H9 (cell line): ENCODE data around the gene SKIL. TPM values are rescaled to one million over a fixed set of nuclear protein-coding genes. Genes with fewer than 3 reads are reported as not detected.

ENCODE experiments used
- DNase-seq: peaks from one replicate; pipeline ENCODE4 v3.0.0-alpha.2; 2017
- H2AFZ ChIP-seq: one replicate; pipeline ENCODE4 v1.6.1; 2013; ENCODE audit warnings: mild to moderate bottlenecking, low read length, control low read depth, moderate library complexity
- H2AK5ac ChIP-seq: 2 replicates; pipeline ENCODE4 v1.6.1; 2013; ENCODE audit warnings: low read length, control low read depth, mixed read lengths; ENCODE audit not compliant: insufficient read length
- H2BK120ac ChIP-seq: one replicate; pipeline ENCODE4 v1.6.1; 2013; ENCODE audit warnings: low read depth, mild to moderate bottlenecking, low read length, control low read depth, inconsistent platforms; ENCODE audit not compliant: poor library complexity, severe bottlenecking
- H2BK12ac ChIP-seq: 2 replicates; pipeline ENCODE4 v1.6.1; 2013; ENCODE audit warnings: low read length, control low read depth, mixed read lengths, low read depth; ENCODE audit not compliant: insufficient read length
- H2BK15ac ChIP-seq: 2 replicates; pipeline ENCODE4 v1.6.1; 2013; ENCODE audit warnings: low read depth, low read length, control low read depth
- H2BK20ac ChIP-seq: one replicate; pipeline ENCODE4 v1.6.1; 2013; ENCODE audit warnings: low read depth, mild to moderate bottlenecking, low read length, control low read depth, inconsistent platforms; ENCODE audit not compliant: poor library complexity, severe bottlenecking
- H2BK5ac ChIP-seq: 2 replicates; pipeline ENCODE4 v1.6.1; 2013; ENCODE audit warnings: low read length, control low read depth, mixed read lengths; ENCODE audit not compliant: insufficient read length
- H3K14ac ChIP-seq: 2 replicates; pipeline ENCODE4 v1.6.1; 2013; ENCODE audit warnings: low read length, control low read depth; ENCODE audit not compliant: insufficient read depth
- H3K18ac ChIP-seq: 2 replicates; pipeline ENCODE4 v1.6.1; 2013; ENCODE audit warnings: low read depth, mild to moderate bottlenecking, mixed read lengths, low read length, control low read depth; ENCODE audit not compliant: insufficient read length
- H3K23ac ChIP-seq: 2 replicates; pipeline ENCODE4 v1.6.1; 2013; ENCODE audit warnings: low read length, control low read depth, mixed read lengths, low read depth; ENCODE audit not compliant: insufficient read length
- H3K23me2 ChIP-seq: 2 replicates; pipeline ENCODE4 v1.6.1; 2013; ENCODE audit warnings: low read depth, mild to moderate bottlenecking, mixed read lengths, low read length, control low read depth; ENCODE audit not compliant: insufficient read length, poor library complexity, severe bottlenecking
- H3K27ac ChIP-seq: 2 replicates; pipeline ENCODE4 v1.5.1; 2013; ENCODE audit warnings: low read length, control low read depth, mixed read lengths, low read depth; ENCODE audit not compliant: insufficient read length
- H3K27me3 ChIP-seq: 2 replicates; pipeline ENCODE4 v1.6.1; 2013; ENCODE audit warnings: low read length, control low read depth, inconsistent platforms; ENCODE audit not compliant: insufficient read depth
- H3K4ac ChIP-seq: 2 replicates; pipeline ENCODE4 v1.6.1; 2013; ENCODE audit warnings: low read depth, mild to moderate bottlenecking, control low read depth, inconsistent platforms, low read length, moderate library complexity
- H3K4me1 ChIP-seq: 2 replicates; pipeline ENCODE4 v1.6.1; 2013; ENCODE audit warnings: low read length, control low read depth, inconsistent platforms; ENCODE audit not compliant: insufficient read depth
- H3K4me2 ChIP-seq: 2 replicates; pipeline ENCODE4 v1.6.1; 2013; ENCODE audit warnings: low read length, control low read depth, mixed read lengths; ENCODE audit not compliant: insufficient read length, insufficient read depth
- H3K56ac ChIP-seq: 2 replicates; pipeline ENCODE4 v1.6.1; 2013; ENCODE audit warnings: low read depth, mild to moderate bottlenecking, mixed read lengths, low read length, control low read depth; ENCODE audit not compliant: insufficient read length
- H3K79me1 ChIP-seq: 2 replicates; pipeline ENCODE4 v1.6.1; 2013; ENCODE audit warnings: low read depth, mild to moderate bottlenecking, moderate library complexity, low read length, control low read depth, inconsistent platforms; ENCODE audit not compliant: insufficient read depth, poor library complexity, severe bottlenecking
- H3K79me2 ChIP-seq: 2 replicates; pipeline ENCODE4 v1.6.1; 2013; ENCODE audit warnings: low read length, control low read depth, inconsistent platforms; ENCODE audit not compliant: insufficient read depth
- H3K9ac ChIP-seq: 2 replicates; pipeline ENCODE4 v1.6.1; 2013; ENCODE audit warnings: low read length, control low read depth, mixed read lengths; ENCODE audit not compliant: insufficient read length; ENCODE audit errors: extremely low read depth
- H3K9me3 ChIP-seq: one replicate; pipeline ENCODE4 v1.6.1; 2013; ENCODE audit warnings: low read depth, low read length, inconsistent platforms; ENCODE audit not compliant: control insufficient read depth
- H3T11ph ChIP-seq: one replicate; pipeline ENCODE4 v1.6.1; 2013; ENCODE audit warnings: mild to moderate bottlenecking, low read length, control low read depth, inconsistent platforms
- H4K20me1 ChIP-seq: one replicate; pipeline ENCODE4 v1.6.1; 2013; ENCODE audit not compliant: control insufficient read depth, insufficient read length, insufficient read depth
- H4K5ac ChIP-seq: 2 replicates; pipeline ENCODE4 v1.6.1; 2013; ENCODE audit warnings: low read depth, mild to moderate bottlenecking, mixed read lengths, low read length, control low read depth; ENCODE audit not compliant: insufficient read length
- H4K8ac ChIP-seq: replicated peaks from 2 replicates; pipeline ENCODE4 v1.6.1; 2013; ENCODE audit warnings: low read length, control low read depth, mixed read lengths, low read depth; ENCODE audit not compliant: insufficient read length
- H4K91ac ChIP-seq: 2 replicates; pipeline ENCODE4 v1.6.1; 2013; ENCODE audit warnings: low read depth, mild to moderate bottlenecking, moderate library complexity, mixed read lengths, low read length, control low read depth; ENCODE audit not compliant: insufficient read length
- H3K27ac Mint-ChIP-seq, 3 experiments: 2 replicates in 2 of 3; 3 replicates in 1 of 3; pipeline ENCODE4 v1.8.0; 2020 to 2021; ENCODE audit warnings: mixed read lengths in 3 of 3, mild to moderate bottlenecking in 1 of 3, moderate library complexity in 1 of 3
- H3K27me3 Mint-ChIP-seq: 2 replicates; pipeline ENCODE4 v1.8.0; 2021; ENCODE audit warnings: low read depth, mild to moderate bottlenecking, moderate library complexity, mixed read lengths
- H3K36me3 Mint-ChIP-seq, 3 experiments: 2 replicates in 2 of 3; 3 replicates in 1 of 3; pipeline ENCODE4 v1.8.0; 2020 to 2021; ENCODE audit warnings: low read depth in 3 of 3, mixed read lengths in 3 of 3; ENCODE audit not compliant: insufficient read depth in 1 of 3
- H3K4me1 Mint-ChIP-seq, 2 experiments: 2 replicates each; pipeline ENCODE4 v1.8.0; 2020; ENCODE audit warnings: mixed read lengths in 2 of 2
- H3K4me3 Mint-ChIP-seq, 2 experiments: 2 replicates in 1 of 2; 3 replicates in 1 of 2; pipeline ENCODE4 v1.8.0; 2020 to 2021; ENCODE audit warnings: mild to moderate bottlenecking in 2 of 2, mixed read lengths in 2 of 2, moderate library complexity in 1 of 2
- H3K9me3 Mint-ChIP-seq, 2 experiments: 2 replicates in 1 of 2; 3 replicates in 1 of 2; pipeline ENCODE4 v1.8.0; 2020; ENCODE audit warnings: mild to moderate bottlenecking in 2 of 2, mixed read lengths in 2 of 2, moderate library complexity in 1 of 2
- WGBS: extraction: QIAGEN DNeasy Blood & Tissue Kit; methylation state at CpG from one replicate; pipeline ENCODE4 v1.1.7; 2013; ENCODE audit warnings: missing lambda C conversion rate, low lambda C conversion rate, mixed read lengths; ENCODE audit not compliant: insufficient read length; ENCODE audit errors: extremely low coverage; 5-methylcytosine and 5-hydroxymethylcytosine counted together
- total RNA-seq: library from RNA; stranded (reverse); gene quantifications from 2 replicates; pipeline ENCODE4 v1.2.1, GENCODE V29; 2021
- TF ChIP-seq, protein P1 (sequence below): fragments of 200-600 bp; sonication (generic); conservative IDR thresholded peaks from 3 replicates; pipeline ENCODE4 v1.8.0; 2021; ENCODE audit warnings: antibody characterized with exemption, mild to moderate bottlenecking

Gene SKIL
- total RNA-seq, 1 experiment from 2014 or later, result 170 TPM

GRCh38 chr3:170437176-170437575, 79.7 kb downstream of the SKIL start:
- no peak overlapping the region for H2BK15ac ChIP-seq
- no peaks in the 10 kb centered on the region; a peak in 2 of 7 replicates for H3K36me3 Mint-ChIP-seq
- H3K27ac ChIP-seq, result no peak overlapping the region
- H3K27me3 ChIP-seq, result no peaks in the 10 kb centered on the region
- no peaks in the 10 kb centered on the region for H4K20me1 ChIP-seq
- no peak overlapping the region for H2BK120ac ChIP-seq
- no peaks in the 10 kb centered on the region for H3K9me3 Mint-ChIP-seq
- H2BK12ac ChIP-seq, result no peak overlapping the region
- H3K4ac ChIP-seq, result no peak overlapping the region
- no peak overlapping the region for H2BK5ac ChIP-seq
- TF ChIP-seq, protein P1, sequence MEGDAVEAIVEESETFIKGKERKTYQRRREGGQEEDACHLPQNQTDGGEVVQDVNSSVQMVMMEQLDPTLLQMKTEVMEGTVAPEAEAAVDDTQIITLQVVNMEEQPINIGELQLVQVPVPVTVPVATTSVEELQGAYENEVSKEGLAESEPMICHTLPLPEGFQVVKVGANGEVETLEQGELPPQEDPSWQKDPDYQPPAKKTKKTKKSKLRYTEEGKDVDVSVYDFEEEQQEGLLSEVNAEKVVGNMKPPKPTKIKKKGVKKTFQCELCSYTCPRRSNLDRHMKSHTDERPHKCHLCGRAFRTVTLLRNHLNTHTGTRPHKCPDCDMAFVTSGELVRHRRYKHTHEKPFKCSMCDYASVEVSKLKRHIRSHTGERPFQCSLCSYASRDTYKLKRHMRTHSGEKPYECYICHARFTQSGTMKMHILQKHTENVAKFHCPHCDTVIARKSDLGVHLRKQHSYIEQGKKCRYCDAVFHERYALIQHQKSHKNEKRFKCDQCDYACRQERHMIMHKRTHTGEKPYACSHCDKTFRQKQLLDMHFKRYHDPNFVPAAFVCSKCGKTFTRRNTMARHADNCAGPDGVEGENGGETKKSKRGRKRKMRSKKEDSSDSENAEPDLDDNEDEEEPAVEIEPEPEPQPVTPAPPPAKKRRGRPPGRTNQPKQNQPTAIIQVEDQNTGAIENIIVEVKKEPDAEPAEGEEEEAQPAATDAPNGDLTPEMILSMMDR, result no peak
- H3K9me3 ChIP-seq, result no peaks in the 10 kb centered on the region
- no peak overlapping the region for H3K9ac ChIP-seq
- no CpG with 5 or more reads among the region's 4 CpGs for WGBS
- no peak overlapping the region for H3K27ac Mint-ChIP-seq
- H4K91ac ChIP-seq, result no peak overlapping the region
- no peak overlapping the region for H3K23ac ChIP-seq
- peaks cover 9 to 13% of the 10 kb centered on the region in 2 experiments for H3K4me1 Mint-ChIP-seq
- H3K14ac ChIP-seq, result no peak overlapping the region
- peaks cover 3% of the 10 kb centered on the region; the same call in 1 of the 2 replicates for H3K4me1 ChIP-seq
- H3K79me2 ChIP-seq, result no peaks in the 10 kb centered on the region
- H3K56ac ChIP-seq, result no peak overlapping the region
- H2BK20ac ChIP-seq, result no peak overlapping the region
- no peak for DNase-seq
- H4K8ac ChIP-seq, result no peak overlapping the region
- H2AK5ac ChIP-seq, result no peak overlapping the region
- no peak overlapping the region for H3K4me2 ChIP-seq
- no peaks in the 10 kb centered on the region for H3K79me1 ChIP-seq
- H4K5ac ChIP-seq, result no peak overlapping the region
- H3K23me2 ChIP-seq, result no peaks in the 10 kb centered on the region
- no peak overlapping the region for H2AFZ ChIP-seq
- H3T11ph ChIP-seq, result no peak overlapping the region
- H3K27me3 Mint-ChIP-seq, result peaks cover 4% of the 10 kb centered on the region; the same call in 1 of the 2 replicates
- H3K18ac ChIP-seq, result no peak overlapping the region
- H3K4me3 Mint-ChIP-seq, result no peak overlapping the region
